GM19372 (cell line): ENCODE measurements around the gene GPD1.
"Not testable (repeated sequence)": the region's sequence is repeated elsewhere in the genome, so short reads cannot be mapped to it uniquely, and the experiment has no call there.

Source experiments
- ATAC-seq: cut with Tn5 transposase; IDR thresholded peaks from one replicate; pipeline ENCODE4 v1.9.1; 2021; ENCODE audit warnings: mild to moderate bottlenecking, low read depth, moderate library complexity; ENCODE audit not compliant: unreplicated experiment

GPD1 gene

DNA sequence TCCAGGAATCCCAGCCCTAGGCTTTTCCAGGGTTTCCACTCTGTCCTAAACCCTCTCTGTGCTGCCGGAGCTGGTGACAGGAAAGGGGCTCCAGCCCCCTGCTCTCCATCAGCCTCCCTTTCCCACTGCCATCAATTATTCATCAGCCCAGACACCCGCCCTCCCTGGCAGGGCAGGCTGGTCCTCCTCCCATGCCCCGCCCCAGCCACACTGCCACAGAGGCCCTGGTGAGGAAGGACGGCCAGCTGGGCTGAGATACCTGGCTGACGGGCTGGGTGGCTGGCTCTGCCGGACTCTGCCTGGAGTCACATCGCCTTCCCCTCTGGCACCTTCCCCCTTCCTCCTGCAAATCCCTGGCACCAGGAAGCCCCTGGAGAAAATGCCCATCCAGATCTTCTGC is 30.6 kb upstream of the GPD1 start:
- ATAC-seq: no peak

DNA sequence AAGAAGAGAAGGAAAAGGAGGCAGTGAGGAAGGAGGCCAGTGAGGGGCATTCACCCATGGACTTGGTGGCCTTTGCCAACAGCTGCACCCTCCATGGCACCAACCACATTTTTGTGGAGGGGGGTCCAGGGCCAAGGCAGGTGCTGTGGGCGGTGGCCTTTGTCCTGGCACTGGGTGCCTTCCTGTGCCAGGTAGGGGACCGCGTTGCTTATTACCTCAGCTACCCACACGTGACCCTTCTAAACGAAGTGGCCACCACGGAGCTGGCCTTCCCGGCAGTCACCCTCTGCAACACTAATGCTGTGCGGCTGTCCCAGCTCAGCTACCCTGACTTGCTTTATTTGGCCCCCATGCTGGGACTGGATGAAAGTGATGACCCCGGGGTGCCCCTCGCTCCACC is 30.1 kb upstream of the GPD1 start:
- ATAC-seq: no peak

DNA sequence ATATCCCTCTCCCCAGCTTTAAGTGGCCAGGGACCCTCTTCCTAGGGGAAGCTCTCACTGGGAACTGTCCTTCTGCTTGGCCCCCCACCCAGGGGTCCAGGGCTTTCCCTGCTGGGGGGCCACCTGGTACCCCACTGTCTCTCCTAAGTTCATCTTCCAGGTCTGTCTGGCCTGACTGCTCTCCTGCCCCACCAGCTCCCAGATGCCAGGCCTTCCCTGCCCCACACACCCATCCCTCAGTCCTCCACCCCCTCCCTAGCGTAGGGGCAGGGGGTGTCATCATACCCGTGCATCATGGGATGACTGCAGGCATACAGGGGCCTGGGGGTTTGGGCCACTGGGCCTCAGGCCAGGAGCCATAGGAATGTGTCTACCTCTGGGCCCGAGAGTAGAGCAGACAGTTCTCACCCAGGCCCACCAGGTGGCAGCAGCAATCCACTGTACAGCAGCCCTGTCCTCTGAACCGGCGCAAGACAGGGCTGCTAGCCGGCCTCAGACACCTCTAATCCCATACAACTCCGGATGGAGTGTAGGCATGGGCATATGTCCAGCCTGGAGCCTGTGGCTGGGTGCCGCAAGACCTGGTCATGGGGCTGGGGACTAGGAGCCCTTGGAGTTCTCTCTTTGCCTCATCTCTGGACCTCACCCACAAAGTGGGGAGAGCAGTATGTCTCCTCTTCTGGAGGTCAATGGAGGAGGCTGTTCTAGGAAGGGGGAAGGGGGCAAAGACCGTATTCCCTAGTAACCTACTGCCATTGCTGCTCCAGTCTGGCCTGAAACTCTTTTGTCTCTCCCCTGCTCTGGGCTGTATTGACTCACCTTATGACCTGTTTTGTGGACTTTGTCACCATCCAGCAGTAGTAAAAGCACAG is 28.6 kb upstream of the GPD1 start:
- ATAC-seq: peak; percentile 77

DNA sequence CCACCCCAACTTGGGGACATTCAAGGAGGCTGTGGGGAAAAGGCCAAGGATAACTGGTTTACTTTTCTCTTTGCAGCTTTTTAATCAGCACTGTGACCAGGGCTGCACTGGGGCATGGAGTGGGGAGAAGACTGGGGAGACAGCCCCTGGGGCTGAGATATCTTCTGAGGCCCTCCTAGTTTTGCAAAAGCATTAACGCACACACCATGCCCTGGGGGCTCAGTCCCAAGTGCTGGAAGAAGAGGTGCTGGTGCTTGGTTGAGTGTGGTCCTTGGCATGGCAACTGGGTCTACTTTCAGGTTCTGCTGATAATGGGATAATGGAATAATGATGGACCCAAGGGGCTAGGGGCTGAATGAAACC is 28.0 kb upstream of the GPD1 start:
- no peak for ATAC-seq

DNA sequence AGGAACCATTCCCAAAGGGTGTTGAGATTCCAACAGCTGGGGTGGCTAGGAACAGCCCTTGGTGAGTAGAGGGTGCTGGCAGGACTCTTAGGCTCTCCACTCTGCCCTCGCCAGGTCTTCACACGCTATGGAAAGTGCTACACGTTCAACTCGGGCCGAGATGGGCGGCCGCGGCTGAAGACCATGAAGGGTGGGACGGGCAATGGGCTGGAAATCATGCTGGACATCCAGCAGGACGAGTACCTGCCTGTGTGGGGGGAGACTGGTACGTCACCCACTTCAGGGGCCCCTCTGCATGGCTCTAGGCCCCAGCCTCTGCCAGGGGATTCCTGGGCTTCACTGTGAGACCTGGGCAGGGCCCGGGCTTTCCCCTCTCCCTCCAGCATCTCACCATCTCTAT is 26.7 kb upstream of the GPD1 start:
- no peak for ATAC-seq

DNA sequence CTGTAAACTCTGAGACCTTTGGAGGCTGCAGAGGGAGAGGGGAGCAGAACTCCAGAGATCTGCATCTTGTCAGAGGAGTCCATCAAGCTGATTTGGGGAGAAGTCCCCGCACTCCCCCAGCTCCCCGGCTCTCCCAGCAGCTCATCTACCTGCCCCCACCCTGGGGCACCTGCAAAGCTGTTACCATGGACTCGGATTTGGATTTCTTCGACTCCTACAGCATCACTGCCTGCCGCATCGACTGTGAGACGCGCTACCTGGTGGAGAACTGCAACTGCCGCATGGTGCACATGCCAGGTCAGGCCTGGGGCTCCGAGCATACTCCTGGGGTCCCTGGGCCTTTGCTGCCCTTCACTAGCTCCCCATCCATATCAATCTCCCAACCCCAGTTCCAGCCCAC is 25.5 kb upstream of the GPD1 start:
- ATAC-seq: no peak

DNA sequence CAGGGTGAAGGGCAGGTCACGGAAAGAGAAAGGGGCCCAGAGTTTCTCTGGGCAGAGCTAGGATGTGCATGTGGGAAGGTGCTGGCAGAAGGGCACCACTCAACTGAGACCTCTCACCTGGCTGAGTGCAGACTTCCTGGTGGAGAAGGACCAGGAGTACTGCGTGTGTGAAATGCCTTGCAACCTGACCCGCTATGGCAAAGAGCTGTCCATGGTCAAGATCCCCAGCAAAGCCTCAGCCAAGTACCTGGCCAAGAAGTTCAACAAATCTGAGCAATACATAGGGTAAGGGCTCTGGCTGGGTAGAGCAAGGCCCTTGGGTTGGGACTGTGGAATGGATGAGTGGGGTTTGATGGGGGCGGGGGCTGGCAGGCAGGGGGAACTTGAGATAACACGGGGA is 24.0 kb upstream of the GPD1 start:
- no peak for ATAC-seq

DNA sequence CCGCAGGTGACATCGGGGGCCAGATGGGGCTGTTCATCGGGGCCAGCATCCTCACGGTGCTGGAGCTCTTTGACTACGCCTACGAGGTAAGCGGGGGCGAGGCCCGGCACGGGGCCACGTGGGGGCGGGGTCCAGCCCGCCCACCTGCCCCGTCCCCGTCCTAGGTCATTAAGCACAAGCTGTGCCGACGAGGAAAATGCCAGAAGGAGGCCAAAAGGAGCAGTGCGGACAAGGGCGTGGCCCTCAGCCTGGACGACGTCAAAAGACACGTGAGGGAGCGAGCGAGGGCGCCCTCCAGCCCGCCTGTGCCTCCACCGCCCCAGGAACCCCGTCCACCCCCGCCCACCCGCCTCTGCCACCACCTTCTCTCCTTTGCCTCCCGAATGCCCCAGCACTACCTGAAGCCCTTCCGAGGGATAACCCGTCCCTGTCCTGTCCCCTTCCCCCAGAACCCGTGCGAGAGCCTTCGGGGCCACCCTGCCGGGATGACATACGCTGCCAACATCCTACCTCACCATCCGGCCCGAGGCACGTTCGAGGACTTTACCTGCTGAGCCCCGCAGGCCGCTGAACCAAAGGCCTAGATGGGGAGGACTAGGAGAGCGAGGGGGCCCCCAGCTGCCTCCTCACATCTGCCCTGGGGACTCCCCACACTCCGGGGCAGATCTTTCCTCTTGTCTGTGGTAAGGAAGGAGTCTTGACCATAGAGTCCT is 22.6 kb upstream of the GPD1 start:
- ATAC-seq: no peak

DNA sequence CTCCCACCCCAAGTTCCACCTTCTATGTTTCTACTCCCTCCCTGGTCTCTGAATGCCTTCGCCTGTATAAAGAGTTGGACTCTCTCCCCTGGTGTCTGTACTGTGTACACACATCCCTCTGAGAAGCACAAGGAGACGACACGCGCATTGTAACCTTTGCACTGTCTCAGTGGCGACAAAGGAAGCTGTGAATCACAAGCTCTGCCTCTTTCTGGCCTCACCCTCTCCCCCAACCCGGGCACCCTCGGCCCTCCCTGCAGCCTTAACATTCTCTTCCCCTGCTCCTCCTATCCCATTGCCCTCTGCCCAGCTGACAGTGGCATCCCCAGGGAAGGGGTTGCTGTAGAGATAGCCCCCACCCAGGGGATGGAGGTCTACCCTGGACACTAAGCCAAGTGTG is 21.2 kb upstream of the GPD1 start:
- ATAC-seq: no peak

- ATAC-seq: no peak
Observed at GRCh38 chr12:50083301-50083700, 20.5 kb upstream of the GPD1 start.

- not testable (repeated sequence) for ATAC-seq
Observed at GRCh38 chr12:50084409-50084774, 19.4 kb upstream of the GPD1 start.

DNA sequence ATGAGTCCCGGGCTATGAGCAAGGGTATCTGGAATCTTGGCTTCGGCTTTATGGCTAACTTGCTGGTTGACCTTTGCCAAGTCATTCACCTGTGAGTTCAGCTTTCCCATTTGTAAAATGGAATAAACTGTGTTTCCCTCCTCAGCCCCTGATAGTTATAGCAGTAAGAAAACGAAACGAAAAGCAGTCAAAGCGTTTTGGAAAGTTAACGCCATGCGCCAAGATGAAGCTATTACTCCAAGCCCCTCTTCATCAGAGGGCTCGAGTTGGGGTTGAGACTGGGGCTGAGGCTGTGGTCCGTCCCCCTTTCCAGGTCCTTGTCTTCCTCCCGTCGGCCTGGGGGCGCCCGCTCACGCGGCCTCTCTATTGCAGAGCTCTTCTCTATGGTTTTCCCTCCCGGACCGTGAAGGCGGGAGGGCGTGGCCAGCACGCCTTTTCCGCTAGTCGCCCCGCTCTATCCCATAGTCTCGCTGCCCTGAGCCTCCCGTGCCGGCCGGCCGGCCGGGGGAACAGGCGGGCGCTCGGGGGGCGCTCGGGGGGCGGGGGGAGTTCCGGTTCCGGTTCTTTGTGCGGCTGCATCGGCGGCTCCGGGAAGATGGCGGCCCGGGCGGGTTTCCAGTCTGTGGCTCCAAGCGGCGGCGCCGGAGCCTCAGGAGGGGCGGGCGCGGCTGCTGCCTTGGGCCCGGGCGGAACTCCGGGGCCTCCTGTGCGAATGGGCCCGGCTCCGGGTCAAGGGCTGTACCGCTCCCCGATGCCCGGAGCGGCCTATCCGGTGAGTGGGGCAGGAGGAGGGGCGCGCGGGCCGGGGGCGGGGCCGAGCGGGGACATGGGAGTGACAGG is 18.8 kb upstream of the GPD1 start, which contains the start of gene SMARCD1:
SMARCD1 (plus strand) TSS at position 568 of the 840 bp plus-strand sequence; CDS start at position 596, 28 bp downstream.
- ATAC-seq: peak; percentile 85

GRCh38 chr12:50085615-50086072 is 18.2 kb upstream of the GPD1 start:
- no peak for ATAC-seq

DNA sequence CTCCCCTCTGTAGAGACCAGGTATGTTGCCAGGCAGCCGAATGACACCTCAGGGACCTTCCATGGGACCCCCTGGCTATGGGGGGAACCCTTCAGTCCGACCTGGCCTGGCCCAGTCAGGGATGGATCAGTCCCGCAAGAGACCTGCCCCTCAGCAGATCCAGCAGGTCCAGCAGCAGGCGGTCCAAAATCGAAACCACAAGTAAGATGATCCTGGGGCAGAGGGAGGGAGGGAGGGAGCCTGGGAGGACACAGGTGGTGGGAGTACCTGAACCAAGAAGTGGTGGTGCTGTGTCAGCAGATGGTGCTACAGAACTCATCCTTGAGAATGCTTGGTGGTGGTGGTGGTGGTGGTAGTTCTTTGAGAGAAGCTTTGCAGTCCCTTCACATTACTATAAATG is 17.7 kb upstream of the GPD1 start:
- no peak for ATAC-seq

- ATAC-seq: no peak
Observed at GRCh38 chr12:50087151-50087550, 16.7 kb upstream of the GPD1 start.

DNA sequence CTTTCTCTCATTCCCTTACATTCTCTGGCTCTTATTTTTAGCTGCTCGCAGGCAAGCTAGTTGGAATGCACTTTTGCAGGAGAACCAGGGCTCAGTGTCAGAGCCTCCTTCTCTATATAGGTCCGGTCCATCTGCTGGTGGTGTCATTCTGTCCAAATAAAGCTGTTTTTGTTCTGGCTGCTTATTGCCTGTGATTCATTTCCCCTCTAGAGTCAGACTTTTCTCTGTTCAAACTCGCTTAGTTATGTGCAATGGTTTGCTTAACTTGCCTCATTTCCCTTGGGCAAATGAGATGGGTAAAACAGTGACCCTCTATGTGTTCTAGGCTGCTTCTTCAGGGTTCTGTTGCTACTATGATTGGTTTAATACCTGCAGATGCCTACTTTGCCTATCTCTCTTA is 15.8 kb upstream of the GPD1 start:
- no peak for ATAC-seq

DNA sequence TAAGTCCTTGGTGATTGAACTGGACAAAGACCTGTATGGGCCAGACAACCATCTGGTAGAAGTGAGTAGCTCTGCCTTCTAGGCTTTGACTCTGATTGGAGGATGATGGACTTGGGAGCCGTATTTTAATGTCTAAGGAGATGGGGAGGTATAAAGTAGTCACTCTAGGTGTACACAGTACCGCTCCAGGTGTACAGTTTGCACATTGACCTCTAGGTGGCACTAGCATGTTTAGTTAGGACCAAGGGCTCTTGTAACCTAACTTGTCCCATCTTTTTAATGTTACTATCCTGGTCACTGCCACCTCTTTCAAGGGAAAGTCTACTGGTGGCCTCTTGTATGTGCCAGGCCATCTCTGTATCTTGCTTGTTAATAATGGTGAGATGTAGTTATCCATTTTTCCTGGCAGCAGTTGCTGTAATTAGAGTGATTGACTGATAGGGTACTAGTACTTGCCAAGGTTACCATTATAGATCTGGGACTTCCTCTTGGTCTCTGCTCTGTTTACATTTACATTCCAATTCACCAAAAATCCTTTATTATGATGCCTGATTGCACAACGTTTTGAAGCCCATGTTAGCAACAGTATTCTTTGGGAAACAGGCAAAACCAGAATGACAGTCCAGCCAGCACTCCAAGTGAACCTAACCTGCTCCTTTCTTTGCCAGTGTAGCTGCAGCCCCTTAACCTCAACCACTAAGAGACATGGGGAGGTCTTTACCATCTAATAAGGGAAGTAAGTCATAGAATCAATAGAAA is 15.1 kb upstream of the GPD1 start:
- ATAC-seq: no peak

- no peak for ATAC-seq
Observed at GRCh38 chr12:50089730-50090129, 14.1 kb upstream of the GPD1 start.

DNA sequence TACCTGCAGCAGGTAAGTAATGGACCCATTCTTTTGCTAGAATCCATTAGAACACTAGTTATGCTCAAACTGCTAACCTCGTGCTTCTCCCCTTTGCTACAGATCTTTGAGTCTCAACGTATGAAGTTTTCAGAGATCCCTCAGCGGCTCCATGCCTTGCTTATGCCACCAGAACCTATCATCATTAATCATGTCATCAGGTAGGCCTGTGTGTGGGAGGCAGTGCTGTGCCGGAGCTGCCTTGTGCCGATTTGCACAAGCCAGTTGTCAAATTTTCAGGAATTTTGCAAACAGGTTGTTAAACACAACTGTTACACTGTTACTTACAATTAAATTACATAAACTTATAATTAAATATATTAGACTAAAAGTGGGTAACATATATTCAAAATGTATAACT is 13.4 kb upstream of the GPD1 start:
- no peak for ATAC-seq

GRCh38 chr12:50097952-50098351 is 5.9 kb upstream of the GPD1 start:
- no peak for ATAC-seq
